ENCODE measurements around the gene CTNNA3. TPM values are rescaled to one million over a fixed set of nuclear protein-coding genes. Genes with fewer than 3 reads are reported as not detected.

Gene CTNNA3
- total and polyA plus RNA-seq, 2 donors (not counting 3 experiments of a cell fraction or from before 2014, with no cell fraction given) = not detected

DNA sequence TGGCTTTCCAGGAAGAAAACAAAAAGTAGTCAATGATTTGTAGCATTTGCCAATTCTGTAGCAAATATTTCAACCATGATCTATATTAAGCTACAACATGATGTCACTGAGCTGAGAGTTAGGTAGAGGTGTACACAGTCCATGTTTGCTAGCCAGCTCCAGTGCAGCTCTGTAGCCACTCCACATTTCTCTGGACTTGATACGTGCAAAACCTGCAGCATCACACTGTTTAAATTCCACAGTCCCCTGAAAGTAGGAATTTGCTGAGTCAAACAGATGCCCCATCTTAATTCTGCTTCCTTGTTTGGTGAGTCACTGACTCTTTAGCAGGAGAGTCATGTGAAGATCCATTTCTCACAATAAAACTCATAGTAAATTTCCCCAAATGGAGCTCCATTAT is 859.9 kb downstream of the CTNNA3 start:
- Histone ChIP-seq H3K9ac (replicated peaks; ENCODE audit: extremely low read depth, insufficient read depth, low read length) (no peak overlapping the region), H3K9me1 (replicated peaks; ENCODE audit: control insufficient read depth, extremely low read depth, insufficient read depth, low read length) (no peaks in the 10 kb centered on the region), H4K20me1 (replicated peaks; ENCODE audit: control insufficient read depth, extremely low read depth, insufficient read depth, low read length) (no peaks in the 10 kb centered on the region), H3K27me3 (ENCODE audit: control insufficient read depth in 2 of 2, insufficient read depth in 2 of 2, low read length in 2 of 2) (no peaks in the 10 kb centered on the region), H3K36me3 (ENCODE audit: control insufficient read depth in 2 of 2, extremely low read depth in 1 of 2, insufficient read depth in 2 of 2, low read length in 2 of 2) (no peaks in the 10 kb centered on the region), H3K9me3 (replicated peaks; ENCODE audit: control insufficient read depth, insufficient read depth, low read length) (no peaks in the 10 kb centered on the region), H3K4me1 (ENCODE audit: control insufficient read depth, extremely low read depth, insufficient read depth, low read length) (no peaks in the 10 kb centered on the region), H2AFZ (ENCODE audit: low read depth, low read length) (no peak overlapping the region), H3K4me3 (replicated peaks in 1 of 3; ENCODE audit: insufficient read depth in 1 of 3, low read depth in 1 of 3, low read length in 3 of 3) (no peak overlapping the region), H3K4me2 (ENCODE audit: insufficient read depth, low read length) (no peak overlapping the region), H3K27ac (ENCODE audit: insufficient read depth, low read depth, low read length) (no peak overlapping the region), H3K79me2 (ENCODE audit: control insufficient read depth, insufficient read depth, low read length) (no peaks in the 10 kb centered on the region)
- dilution Hi-C loops (cut with MboI; ENCODE audit: extremely low pct_ligation_motif_present, low sequenced_read_pairs) = no loop called here
- FAIRE-seq (no peak), DNase-seq (ENCODE audit: low read depth, low spot score) (no peak)
- intact Hi-C loops (cut with micrococcal nuclease) = no loop called here
- CTCF ChIA-PET = no interaction called here
- TF ChIP-seq MYC (IDR thresholded peaks at IDR 0.05; ENCODE audit: low read depth, low read length) (no peak), POLR2A (IDR thresholded peaks at IDR 0.05; ENCODE audit: low read depth, low read length) (no peak), GATA2 (IDR thresholded peaks at IDR 0.05; ENCODE audit: insufficient read depth, insufficient read length, low read depth, low read length) (no peak), EZH2 (IDR thresholded peaks at IDR 0.05; ENCODE audit: borderline replicate concordance, low read depth, low read length, severe bottlenecking) (no peak), POLR2AphosphoS5 (IDR thresholded peaks at IDR 0.05; ENCODE audit: insufficient read depth, low read depth, low read length) (no peak), FOS (IDR thresholded peaks at IDR 0.05; ENCODE audit: borderline replicate concordance, insufficient read depth, low read length) (no peak), JUN (IDR thresholded peaks at IDR 0.05; ENCODE audit: borderline replicate concordance, insufficient read depth, insufficient read length, low read depth) (no peak)
- TF ChIP-seq, protein P1, sequence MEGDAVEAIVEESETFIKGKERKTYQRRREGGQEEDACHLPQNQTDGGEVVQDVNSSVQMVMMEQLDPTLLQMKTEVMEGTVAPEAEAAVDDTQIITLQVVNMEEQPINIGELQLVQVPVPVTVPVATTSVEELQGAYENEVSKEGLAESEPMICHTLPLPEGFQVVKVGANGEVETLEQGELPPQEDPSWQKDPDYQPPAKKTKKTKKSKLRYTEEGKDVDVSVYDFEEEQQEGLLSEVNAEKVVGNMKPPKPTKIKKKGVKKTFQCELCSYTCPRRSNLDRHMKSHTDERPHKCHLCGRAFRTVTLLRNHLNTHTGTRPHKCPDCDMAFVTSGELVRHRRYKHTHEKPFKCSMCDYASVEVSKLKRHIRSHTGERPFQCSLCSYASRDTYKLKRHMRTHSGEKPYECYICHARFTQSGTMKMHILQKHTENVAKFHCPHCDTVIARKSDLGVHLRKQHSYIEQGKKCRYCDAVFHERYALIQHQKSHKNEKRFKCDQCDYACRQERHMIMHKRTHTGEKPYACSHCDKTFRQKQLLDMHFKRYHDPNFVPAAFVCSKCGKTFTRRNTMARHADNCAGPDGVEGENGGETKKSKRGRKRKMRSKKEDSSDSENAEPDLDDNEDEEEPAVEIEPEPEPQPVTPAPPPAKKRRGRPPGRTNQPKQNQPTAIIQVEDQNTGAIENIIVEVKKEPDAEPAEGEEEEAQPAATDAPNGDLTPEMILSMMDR (IDR thresholded peaks at IDR 0.05; ENCODE audit: extremely low read depth in 1 of 2, insufficient read depth in 1 of 2, low read depth in 1 of 2, low read length in 2 of 2) = no peak
- TF ChIP-seq, protein P2, sequence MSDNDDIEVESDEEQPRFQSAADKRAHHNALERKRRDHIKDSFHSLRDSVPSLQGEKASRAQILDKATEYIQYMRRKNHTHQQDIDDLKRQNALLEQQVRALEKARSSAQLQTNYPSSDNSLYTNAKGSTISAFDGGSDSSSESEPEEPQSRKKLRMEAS (IDR thresholded peaks at IDR 0.05; ENCODE audit: insufficient read depth, insufficient read length) = no peak
- POLR2A ChIA-PET = no interaction called here
- BruUV-seq (replicated peaks) = no TSS peak
